Brain microvascular endothelial cell (primary cell): ENCODE data around the gene LINC00305.

ENCODE experiments used
- DNase-seq: peaks from one replicate; pipeline ENCODE4 v3.0.0-alpha.2; 2020
- H3K27ac ChIP-seq: fragments of 250-450 bp; sonication (Bioruptor Pico); 2 replicates; pipeline ENCODE4 v1.5.1; 2020; ENCODE audit warnings: mild to moderate bottlenecking, moderate library complexity
- H3K27me3 ChIP-seq: fragments of 250-450 bp; sonication (Bioruptor Pico); replicated peaks from 2 replicates; pipeline ENCODE4 v1.5.1; 2020; ENCODE audit warnings: mild to moderate bottlenecking
- H3K36me3 ChIP-seq: fragments of 250-450 bp; sonication (Bioruptor Pico); replicated peaks from 2 replicates; pipeline ENCODE4 v1.5.1; 2020; ENCODE audit warnings: mild to moderate bottlenecking
- H3K4me3 ChIP-seq: 2 replicates; pipeline ENCODE4 v1.5.1; 2011; ENCODE audit warnings: low read depth, mild to moderate bottlenecking, control low read depth, low read length, moderate library complexity
- in situ Hi-C: cut with HindIII; loops from 2 replicates; pipeline ENCODE4 v1.10.0; 2017; ENCODE audit warnings: low sequenced_read_pairs, low pct_ligation_motif_present
- TF ChIP-seq, protein P1 (sequence below): IDR thresholded peaks from 2 replicates; pipeline ENCODE4 v1.5.1; 2011; ENCODE audit warnings: low read depth, mild to moderate bottlenecking, moderate library complexity, low read length, control low read depth, inconsistent platforms; ENCODE audit errors: missing control alignments

Gene LINC00305

DNA sequence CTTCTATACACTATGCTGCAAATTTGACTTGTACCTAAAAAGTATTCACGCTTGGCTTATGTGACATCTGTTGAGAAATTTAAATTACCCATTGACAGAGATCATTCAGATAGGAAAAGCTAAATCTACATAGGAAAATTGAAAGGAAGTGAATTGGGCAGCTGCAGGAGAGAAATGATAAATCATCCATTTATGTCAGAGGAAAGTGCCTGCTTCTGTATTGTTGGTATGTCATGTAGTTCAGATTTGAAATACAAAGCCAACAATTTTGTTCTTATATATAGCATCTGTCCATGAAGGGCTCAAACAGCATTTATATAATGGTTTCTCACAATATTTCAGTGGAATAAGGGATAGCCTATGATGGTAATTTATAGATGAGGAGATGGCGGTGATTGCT, 17.6 kb downstream of the LINC00305 start:
- in situ Hi-C loops, result no loop called here

GRCh38 chr18:64127172-64127571, 21.7 kb downstream of the LINC00305 start:
- no peak for DNase-seq
- Histone ChIP-seq H3K36me3 (no peaks in the 10 kb centered on the region), H3K27me3 (no peaks in the 10 kb centered on the region), H3K27ac (no peak overlapping the region), H3K4me3 (no peak overlapping the region)
- in situ Hi-C loops, result no loop called here
- TF ChIP-seq, protein P1, sequence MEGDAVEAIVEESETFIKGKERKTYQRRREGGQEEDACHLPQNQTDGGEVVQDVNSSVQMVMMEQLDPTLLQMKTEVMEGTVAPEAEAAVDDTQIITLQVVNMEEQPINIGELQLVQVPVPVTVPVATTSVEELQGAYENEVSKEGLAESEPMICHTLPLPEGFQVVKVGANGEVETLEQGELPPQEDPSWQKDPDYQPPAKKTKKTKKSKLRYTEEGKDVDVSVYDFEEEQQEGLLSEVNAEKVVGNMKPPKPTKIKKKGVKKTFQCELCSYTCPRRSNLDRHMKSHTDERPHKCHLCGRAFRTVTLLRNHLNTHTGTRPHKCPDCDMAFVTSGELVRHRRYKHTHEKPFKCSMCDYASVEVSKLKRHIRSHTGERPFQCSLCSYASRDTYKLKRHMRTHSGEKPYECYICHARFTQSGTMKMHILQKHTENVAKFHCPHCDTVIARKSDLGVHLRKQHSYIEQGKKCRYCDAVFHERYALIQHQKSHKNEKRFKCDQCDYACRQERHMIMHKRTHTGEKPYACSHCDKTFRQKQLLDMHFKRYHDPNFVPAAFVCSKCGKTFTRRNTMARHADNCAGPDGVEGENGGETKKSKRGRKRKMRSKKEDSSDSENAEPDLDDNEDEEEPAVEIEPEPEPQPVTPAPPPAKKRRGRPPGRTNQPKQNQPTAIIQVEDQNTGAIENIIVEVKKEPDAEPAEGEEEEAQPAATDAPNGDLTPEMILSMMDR, result no peak

More for the DNA sequence above, 17.6 kb downstream of the LINC00305 start:
- DNase-seq, result no peak
- no peak overlapping the region for H3K27ac ChIP-seq
- H3K36me3 ChIP-seq, result no peaks in the 10 kb centered on the region
- no peak overlapping the region for H3K4me3 ChIP-seq
- no peaks in the 10 kb centered on the region for H3K27me3 ChIP-seq
- TF ChIP-seq, protein P1, result no peak

DNA sequence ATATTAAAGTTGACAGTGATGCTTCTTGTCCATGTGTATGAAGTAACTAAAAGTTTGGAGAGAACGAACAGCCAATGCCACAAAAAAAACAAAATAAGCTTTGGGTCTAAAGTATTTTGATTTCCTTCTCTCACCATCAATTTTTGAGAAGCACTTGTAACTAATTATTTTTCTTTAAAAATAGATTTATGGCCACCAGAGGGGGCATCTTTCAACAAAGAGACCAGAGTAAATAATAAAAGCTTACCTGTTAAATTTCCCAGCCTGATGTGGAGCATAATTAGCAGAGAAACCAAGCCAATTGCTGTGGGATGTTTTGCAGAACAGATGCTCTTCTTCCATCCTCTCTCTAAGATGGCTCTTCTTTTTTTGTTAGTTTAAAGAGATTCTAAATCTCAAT, 29.0 kb downstream of the LINC00305 start:
- TF ChIP-seq, protein P1, result no peak
- no peaks in the 10 kb centered on the region for H3K36me3 ChIP-seq
- DNase-seq, result no peak
- no peaks in the 10 kb centered on the region for H3K27me3 ChIP-seq
- no peak overlapping the region for H3K27ac ChIP-seq
- in situ Hi-C loops, result no loop called here
- no peak overlapping the region for H3K4me3 ChIP-seq

DNA sequence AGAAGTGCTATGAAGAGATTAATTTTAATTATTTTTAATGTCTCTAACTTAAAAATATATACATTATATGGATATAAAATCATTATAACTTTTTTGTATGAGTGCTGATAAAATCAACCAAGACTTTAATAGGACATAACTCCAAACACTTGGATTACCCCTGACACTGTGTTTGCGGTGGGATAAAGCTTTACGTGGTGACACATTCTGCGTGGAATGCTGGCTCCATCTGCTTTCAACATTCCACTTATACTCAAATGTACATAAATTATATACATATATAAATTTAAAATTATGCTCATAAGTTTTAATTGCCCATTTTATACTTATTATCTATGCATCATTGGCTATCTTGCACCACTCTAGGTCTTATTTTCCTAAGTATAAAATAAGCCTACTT, 30.5 kb downstream of the LINC00305 start:
- Histone ChIP-seq H3K27ac (no peak overlapping the region), H3K27me3 (no peaks in the 10 kb centered on the region), H3K4me3 (no peak overlapping the region), H3K36me3 (no peaks in the 10 kb centered on the region)
- in situ Hi-C loops, result no loop called here
- no peak for DNase-seq
- TF ChIP-seq, protein P1, result no peak

- no peak overlapping the region for H3K27ac ChIP-seq
- in situ Hi-C loops, result no loop called here
- H3K36me3 ChIP-seq, result no peaks in the 10 kb centered on the region
- H3K4me3 ChIP-seq, result no peak overlapping the region
- H3K27me3 ChIP-seq, result no peaks in the 10 kb centered on the region
- TF ChIP-seq, protein P1, result no peak
- no peak for DNase-seq
Measured at GRCh38 chr18:64116571-64117175, 32.2 kb downstream of the LINC00305 start.

- Histone ChIP-seq H3K27ac (no peak overlapping the region), H3K36me3 (no peaks in the 10 kb centered on the region), H3K27me3 (no peaks in the 10 kb centered on the region), H3K4me3 (no peak overlapping the region)
- DNase-seq, result no peak
- in situ Hi-C loops, result no loop called here
- TF ChIP-seq, protein P1, result no peak
Measured at GRCh38 chr18:64115881-64116280, 33.0 kb downstream of the LINC00305 start.
